HG02571 (cell line): ENCODE measurements around the gene KCNQ1.

Experiments used
- ATAC-seq: cut with Tn5 transposase; IDR thresholded peaks from one replicate; pipeline ENCODE4 v1.9.1; 2021; ENCODE audit warnings: mild to moderate bottlenecking, moderate library complexity; ENCODE audit not compliant: unreplicated experiment

KCNQ1 gene

GRCh38 chr11:2725368-2726300 is 280.8 kb downstream of the KCNQ1 start:
- ATAC-seq, result no peak

DNA sequence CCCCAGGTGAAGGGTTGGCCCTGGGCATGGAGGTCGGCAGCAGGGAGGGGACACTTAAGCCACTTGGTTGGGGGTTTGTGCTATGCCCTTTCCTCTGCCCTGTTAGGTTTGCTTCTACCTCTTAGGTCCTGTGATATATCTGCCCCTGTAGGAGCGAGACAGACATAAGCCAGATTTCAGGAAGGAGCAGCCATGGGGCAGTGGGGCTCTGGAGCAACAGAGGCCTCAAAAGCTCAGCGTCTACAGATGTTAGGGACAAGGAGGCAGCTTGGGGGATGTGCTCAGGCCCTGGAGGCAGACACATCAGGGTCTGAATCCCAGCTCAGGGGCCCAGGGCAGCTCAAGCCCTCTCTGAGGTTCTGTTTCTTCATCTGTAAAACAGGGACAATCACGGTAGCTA is 282.2 kb downstream of the KCNQ1 start:
- ATAC-seq, result no peak

- no peak for ATAC-seq
Measured at GRCh38 chr11:2728128-2728662, 283.4 kb downstream of the KCNQ1 start.

DNA sequence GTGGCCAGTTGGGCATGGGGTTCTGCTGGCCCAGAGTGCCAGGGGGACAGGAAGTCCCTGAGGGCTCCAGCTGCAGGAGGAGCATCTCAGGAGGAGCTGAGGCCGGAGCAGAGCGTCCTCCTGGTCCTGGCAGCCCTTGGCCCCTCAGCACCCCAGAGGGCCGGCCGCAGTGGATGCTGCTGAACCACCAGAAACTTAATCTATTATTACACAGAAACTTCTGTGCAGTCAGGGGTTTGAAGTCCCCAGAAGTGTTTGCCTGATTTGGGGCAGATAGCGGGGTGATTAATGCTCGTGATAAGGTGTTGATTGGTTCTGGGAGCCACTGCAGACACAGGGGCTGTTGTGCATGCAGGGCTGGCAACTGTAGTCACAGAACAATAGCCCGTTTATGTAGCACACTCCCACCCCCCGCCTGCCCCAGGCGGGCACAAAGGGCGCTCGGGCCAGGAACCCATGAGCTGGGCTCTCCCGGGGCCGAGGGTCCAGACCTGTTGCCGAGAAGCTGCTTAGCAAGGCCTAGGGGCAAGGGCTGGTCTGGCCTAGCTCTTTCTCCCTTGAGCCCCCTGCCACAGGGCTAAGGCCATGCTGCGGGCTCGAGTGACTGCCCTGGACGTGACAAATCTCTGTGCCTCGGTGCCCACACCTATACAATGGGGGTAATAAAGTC is 284.0 kb downstream of the KCNQ1 start:
- ATAC-seq, result no peak

GRCh38 chr11:2729841-2730240 is 285.0 kb downstream of the KCNQ1 start:
- ATAC-seq, result no peak

DNA sequence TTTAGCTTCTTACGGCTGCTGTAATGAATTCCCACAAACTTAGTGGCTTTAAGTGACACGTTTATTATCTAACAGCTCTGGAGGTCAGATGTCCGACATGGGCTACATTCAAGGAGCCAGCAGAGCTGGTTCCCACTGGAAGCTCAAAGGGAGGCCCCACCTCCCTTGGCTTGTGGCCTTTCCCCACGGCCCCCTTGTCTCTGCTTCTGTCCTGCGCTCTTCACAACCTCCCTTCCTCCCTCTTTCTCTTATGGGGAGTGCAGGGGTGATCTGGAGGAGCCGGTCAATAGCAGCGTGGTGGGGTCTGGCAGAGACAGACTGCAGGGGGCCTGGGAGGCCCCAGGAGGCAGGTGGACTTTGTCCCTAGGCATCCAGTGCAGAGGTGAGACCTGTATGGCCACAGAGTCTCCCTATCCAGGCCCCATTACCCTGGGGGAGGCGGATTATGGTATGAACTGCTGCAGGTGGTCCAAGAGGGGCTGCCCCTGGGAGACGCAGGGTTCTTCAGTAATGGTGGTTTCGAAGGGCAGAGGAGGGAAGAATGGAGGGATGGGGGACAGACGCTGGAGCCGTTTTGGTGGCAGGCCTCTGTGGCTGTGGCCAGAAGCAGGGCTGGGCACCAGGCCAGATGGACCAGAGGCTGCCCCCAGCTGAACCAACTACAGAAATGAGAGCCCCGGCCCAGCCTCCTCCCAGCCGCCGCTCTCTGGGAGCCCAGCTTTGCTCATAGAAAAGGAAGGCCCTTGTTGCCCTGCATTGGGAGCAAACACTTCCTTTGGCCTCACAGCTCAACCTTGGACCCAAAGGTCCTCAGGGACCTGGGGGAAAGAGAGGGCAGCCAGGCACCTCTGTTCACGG is 285.7 kb downstream of the KCNQ1 start:
- ATAC-seq, result no peak

DNA sequence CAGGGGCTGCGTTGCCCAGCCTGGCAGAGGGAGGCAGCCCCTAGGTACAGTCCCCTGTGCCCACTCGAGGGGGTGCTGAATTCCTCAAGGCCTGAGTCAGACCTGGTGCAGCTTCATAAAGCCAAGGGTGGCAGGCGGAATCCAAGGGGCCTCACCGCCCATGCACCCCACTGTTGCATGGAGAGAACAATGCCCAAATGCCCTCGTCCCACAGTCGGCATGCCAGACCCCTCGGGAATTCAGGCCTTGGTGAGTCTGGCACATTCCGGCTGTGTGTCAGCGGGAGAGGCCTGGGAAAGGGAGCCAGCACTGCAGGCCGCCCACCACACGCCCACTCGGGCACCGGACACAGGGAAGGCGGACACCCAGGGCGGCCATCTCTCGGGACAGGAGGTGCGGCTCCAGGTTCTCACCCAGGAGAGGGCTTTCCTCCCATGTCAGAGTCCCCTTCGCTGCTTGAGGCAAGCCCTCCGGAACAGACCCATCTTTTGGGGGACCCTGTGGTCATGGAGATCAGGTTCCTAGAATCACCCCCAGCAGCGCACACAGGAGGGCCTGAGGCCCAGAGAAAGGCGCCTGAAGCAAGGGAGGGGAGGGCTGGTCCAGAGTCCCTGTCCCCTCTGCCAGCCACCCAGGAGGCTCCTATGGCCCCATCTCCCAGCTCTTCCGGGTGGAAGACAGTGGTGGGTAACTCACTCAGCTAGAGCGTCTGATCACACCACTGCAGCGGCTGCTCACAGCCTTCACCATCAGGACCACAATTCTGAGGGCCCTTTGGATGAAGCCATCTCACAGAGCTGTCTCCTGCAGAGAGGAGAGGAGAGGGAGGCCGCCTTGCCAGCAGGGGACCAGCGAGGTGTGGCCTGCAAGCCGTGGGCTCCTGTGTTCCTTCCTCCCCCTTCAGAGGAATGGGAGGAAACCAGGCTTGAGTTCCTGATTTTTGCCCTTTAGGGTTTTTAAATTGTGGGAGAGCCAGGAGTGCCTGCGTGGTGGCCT is 286.6 kb downstream of the KCNQ1 start:
- ATAC-seq, result no peak

- no peak for ATAC-seq
Measured at GRCh38 chr11:2732261-2732939, 287.6 kb downstream of the KCNQ1 start.

DNA sequence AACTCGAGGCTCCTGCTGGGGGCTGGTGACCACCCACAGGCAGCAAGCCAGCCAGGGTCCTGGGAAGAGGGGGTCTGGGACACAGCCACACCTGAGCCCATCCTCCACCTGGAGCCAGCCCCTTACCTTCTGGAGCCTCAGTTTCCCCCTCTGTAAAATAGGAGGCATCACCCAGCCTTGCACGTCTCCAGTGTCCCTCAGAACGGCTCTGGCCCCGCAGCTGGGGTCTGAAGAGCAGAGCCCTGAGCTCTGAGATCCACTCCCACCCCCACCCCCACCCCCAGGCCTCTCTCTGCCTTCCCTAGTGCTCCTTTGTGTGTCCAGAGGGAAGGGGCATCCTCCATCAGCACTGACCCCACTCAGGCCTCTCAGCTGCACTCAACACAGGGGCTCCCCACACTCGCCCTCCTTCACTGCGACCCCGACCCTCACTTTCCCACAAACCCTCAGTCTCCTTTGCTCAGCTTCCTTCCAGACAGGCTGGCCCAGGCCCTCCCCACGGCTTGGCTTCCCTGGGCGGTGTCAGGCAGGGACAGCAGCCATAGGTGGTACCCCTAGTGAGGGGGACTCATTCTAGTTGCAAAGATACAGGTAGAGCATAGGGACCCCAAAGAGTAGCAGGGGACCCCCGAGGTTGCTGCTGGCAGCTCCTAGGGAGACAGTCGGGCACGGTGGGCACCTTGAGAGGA is 288.3 kb downstream of the KCNQ1 start:
- ATAC-seq, result no peak

DNA sequence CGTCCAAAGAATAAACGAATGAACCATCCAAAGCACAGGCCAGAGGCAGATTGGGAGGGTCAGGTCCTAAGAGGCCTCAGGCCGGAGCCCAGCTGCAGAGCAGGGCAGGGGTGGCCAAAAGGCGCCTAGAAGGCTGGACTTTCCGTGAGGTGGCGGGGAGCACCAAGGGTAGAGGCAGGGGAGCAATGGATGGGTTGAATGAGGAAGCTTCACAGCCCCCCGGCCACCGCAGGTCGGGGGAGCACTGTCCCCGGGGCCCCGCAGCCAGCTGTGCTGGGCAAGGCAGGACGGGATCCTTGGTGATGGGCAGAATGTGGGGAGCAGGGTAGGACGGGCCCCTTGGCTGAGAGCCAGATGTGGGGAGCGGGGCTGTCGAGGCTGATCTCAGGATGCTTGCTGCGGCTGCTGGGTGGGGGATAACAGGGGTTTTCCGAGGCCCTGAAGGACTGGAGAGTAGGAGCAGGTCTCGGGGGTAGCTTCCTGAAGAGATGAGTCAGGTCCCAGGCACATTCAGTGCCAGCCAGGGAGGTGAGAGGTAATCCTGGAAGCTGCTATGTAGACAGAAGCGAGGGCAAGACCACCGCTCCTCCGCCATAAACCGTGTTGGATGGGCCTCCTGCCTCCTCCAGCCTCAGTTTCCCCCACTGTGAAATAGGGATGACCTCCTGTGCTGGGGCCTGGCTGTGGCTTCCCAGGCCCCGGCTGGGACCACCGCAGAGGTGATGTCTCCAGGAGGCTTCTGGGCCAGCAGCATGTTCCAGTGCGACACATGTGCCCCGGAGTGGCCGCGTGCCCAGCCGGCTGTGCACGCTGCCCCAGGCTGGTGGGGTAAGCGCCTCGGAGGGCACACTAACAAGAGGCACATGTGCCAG is 289.6 kb downstream of the KCNQ1 start:
- no peak for ATAC-seq

GRCh38 chr11:2735053-2735589 is 290.3 kb downstream of the KCNQ1 start:
- ATAC-seq, result no peak

DNA sequence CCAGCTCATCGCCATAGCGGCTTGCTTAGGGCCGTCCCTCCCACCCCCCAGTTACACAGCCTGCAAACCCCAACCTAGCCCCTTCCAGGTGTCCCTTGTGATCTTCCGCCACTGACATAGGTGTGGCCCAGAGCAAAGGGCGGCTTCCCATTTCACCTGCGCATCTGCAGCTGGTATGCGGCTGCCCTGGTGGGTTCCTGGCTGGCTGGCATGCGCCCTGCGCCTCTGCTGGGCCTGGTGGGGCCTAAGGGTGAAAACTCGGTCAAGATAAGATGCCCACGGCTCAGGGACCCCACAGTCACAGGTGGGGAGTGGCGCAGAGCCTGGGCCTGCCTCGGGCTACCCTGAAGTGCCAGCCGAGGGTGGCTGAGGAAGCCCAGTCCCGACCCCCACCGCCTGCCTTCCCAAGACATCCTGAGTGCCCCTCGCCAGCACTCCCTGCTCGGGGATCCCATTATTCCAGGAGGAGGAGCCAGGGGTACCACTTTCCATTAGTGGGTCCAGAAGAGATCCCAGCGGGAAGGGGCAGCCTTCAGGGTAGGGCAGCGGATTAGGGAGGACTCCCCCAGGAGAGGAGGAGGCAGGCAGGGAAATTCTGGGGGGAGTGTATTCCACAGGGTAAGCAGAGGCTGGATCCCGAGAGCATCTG is 291.9 kb downstream of the KCNQ1 start:
- no peak for ATAC-seq

DNA sequence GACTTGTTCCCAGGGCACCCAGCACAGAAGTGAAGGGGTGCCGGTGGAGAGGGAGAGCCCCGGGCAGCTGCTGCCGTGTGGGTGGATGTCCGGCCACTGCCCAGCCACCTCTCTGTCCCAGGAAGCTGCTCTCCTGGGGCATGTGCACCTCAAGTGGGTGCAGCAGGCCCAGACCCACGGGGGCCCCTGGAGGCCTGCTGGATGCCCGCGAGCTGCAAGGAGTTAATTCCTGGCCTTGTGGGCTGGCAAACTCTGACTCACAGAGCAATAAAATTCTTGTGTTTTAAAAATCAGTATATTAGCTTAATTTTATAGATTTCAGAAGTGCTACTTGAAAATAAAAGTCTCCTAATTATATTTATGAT is 292.4 kb downstream of the KCNQ1 start:
- no peak for ATAC-seq

DNA sequence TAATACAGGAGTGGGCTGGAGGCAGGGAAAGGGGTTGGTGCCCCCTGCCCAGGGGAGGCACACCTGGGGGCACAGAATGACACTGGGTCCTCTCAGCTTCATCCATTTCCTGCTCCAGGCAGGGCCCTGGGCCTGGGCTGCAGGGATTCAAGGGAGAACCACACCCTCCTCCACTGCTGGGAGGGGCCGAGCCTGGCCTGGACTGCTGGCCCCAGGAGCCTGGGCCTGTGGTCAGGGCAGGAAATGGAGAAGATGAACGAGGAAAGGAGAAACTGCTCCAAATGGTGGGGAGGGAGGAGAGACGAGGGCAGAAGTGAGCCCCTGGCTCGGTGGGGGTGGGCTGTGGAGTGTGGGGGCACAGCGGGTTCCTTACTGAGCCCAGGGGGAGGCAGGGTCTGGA is 293.1 kb downstream of the KCNQ1 start:
- ATAC-seq, result no peak

GRCh38 chr11:2738551-2739431 is 294.0 kb downstream of the KCNQ1 start:
- no peak for ATAC-seq
